Peyer's patch (tissue), 4 donors: ENCODE results near the gene PRX.

Source experiments
- CTCF ChIP-seq, 6 experiments: fragments of 450-650 bp in 4 of 6; fragments of 200-600 bp in 2 of 6; sonication (generic) in 1 of 6; IDR thresholded peaks; one replicate each; pipeline ENCODE4 v1.5.1; 2017 to 2019; ENCODE audit warnings: antibody characterized with exemption in 6 of 6, mild to moderate bottlenecking in 3 of 6, moderate library complexity in 1 of 6
- POLR2A ChIP-seq, 2 donors: fragments of 450-650 bp; IDR thresholded peaks; one replicate each; pipeline ENCODE4 v1.5.1; 2017; ENCODE audit warnings: antibody characterized with exemption in 2 of 2, mild to moderate bottlenecking in 2 of 2, moderate library complexity in 2 of 2

GRCh38 chr19:40443131-40443999, 30.2 kb upstream of the PRX start:
- TF ChIP-seq CTCF (IDR thresholded peaks at IDR 0.05) (no peak), POLR2A (IDR thresholded peaks at IDR 0.05) (peak; percentile 52 to 81)
